K562 (cell line): ENCODE results near the gene PTGIR. TPM values are rescaled to one million over a fixed set of nuclear protein-coding genes. Genes with fewer than 3 reads are reported as not detected.

Experiments used
- ATAC-seq: fragments of 200-7000 bp; cut with Tn5 transposase; 3 replicates; pipeline ENCODE4 v1.9.1; 2020; ENCODE audit warnings: moderate library complexity
- BruUV-seq: library from RNA; stranded (reverse); fragments of 400-500 nt; replicated peaks from 2 replicates; lab custom pipeline; 2021; lab: Mats Ljungman, UMichigan
- CTCF ChIA-PET: fragments of 300-600 bp; formaldehyde crosslinking; extraction: SDS; loops from one replicate; lab custom pipeline; 2021; ENCODE audit warnings: low intra/inter-chr PET ratio; lab: Yijun Ruan, JAX
- POLR2A ChIA-PET: fragments of 300-600, 350-650 bp; sonication (Branson Sonifier 250); formaldehyde crosslinking; extraction: SDS; loops from one replicate; lab custom pipeline; 2021; ENCODE audit warnings: antibody characterized with exemption, inconsistent platforms; lab: Yijun Ruan, JAX
- DNase-seq, 4 experiments: peaks; one replicate each; pipeline versions ENCODE4 v3.0.0 to v3.0.0-alpha.2; 2011 to 2018; ENCODE audit warnings: low spot score in 3 of 4, mixed read lengths in 3 of 4; ENCODE audit errors: extremely low read depth in 1 of 4
- FAIRE-seq: peaks from 2 replicates; lab custom pipeline; 2011; peaks lifted over from hg19 to GRCh38; lab: Jason Lieb, UNC
- H2AFZ ChIP-seq: 2 replicates; pipeline ENCODE4 v1.6.0; 2011; ENCODE audit warnings: low read depth, low read length, control low read depth, inconsistent platforms
- H3K27ac ChIP-seq: fragments of 200-600 bp; 3 replicates; pipeline ENCODE4 v1.8.0; 2011; ENCODE audit warnings: low read depth, mild to moderate bottlenecking, control low read depth, inconsistent platforms, low read length, moderate library complexity, mixed read lengths; ENCODE audit errors: extremely low read depth
- H3K27me3 ChIP-seq, 2 experiments: fragments of 300-600 bp in 1 of 2; 2 replicates in 1 of 2; 3 replicates in 1 of 2; pipeline versions ENCODE4 v1.6.0 to v1.8.0; 2011; ENCODE audit warnings: inconsistent platforms in 2 of 2, low read length in 2 of 2, mild to moderate bottlenecking in 1 of 2, mixed read lengths in 1 of 2, moderate library complexity in 1 of 2; ENCODE audit not compliant: control insufficient read depth in 2 of 2, insufficient read depth in 2 of 2
- H3K36me3 ChIP-seq: fragments of 300-600 bp; 3 replicates; pipeline ENCODE4 v1.8.0; 2011; ENCODE audit warnings: mild to moderate bottlenecking, low read length, inconsistent platforms; ENCODE audit not compliant: control insufficient read depth, insufficient read depth
- H3K4me1 ChIP-seq, 2 experiments: fragments of 200-600 bp in 1 of 2; replicated peaks in 1 of 2; 2 replicates in 1 of 2; 3 replicates in 1 of 2; pipeline versions ENCODE4 v1.5.1 to v1.8.0; 2011; ENCODE audit warnings: inconsistent platforms in 2 of 2, low read length in 2 of 2, mild to moderate bottlenecking in 1 of 2, mixed read lengths in 1 of 2, moderate library complexity in 1 of 2; ENCODE audit not compliant: control insufficient read depth in 2 of 2, insufficient read depth in 2 of 2
- H3K4me2 ChIP-seq: 2 replicates; pipeline ENCODE4 v1.6.1; 2011; ENCODE audit warnings: low read length, control low read depth, inconsistent platforms, mixed read lengths; ENCODE audit not compliant: insufficient read depth
- H3K4me3 ChIP-seq: fragments of 200-600 bp; sonication (generic), shearing (Covaris generic); 2 replicates; pipeline ENCODE4 v1.5.1; 2016; ENCODE audit warnings: control low read depth, inconsistent platforms
- H3K79me2 ChIP-seq: fragments of 200-600 bp; 3 replicates; pipeline ENCODE4 v1.8.0; 2011; ENCODE audit warnings: low read length, inconsistent platforms; ENCODE audit not compliant: control insufficient read depth, insufficient read depth
- H3K9ac ChIP-seq, 2 experiments: 2 replicates each; pipeline versions ENCODE4 v1.6.0 to v1.6.1; 2011; ENCODE audit warnings: low read depth in 2 of 2, low read length in 2 of 2, control low read depth in 1 of 2, inconsistent platforms in 1 of 2, mild to moderate bottlenecking in 1 of 2, mixed read lengths in 1 of 2; ENCODE audit not compliant: insufficient read depth in 1 of 2
- H3K9me1 ChIP-seq: one replicate; pipeline ENCODE4 v1.6.0; 2011; ENCODE audit warnings: inconsistent platforms, mild to moderate bottlenecking, low read length, moderate library complexity; ENCODE audit not compliant: control insufficient read depth, insufficient read depth
- H3K9me3 ChIP-seq: replicated peaks from 2 replicates; pipeline ENCODE4 v1.5.1; 2011; ENCODE audit warnings: low read depth, low read length, inconsistent platforms; ENCODE audit not compliant: control insufficient read depth, insufficient read depth
- H4K20me1 ChIP-seq: replicated peaks from 2 replicates; pipeline ENCODE4 v1.6.1; 2011; ENCODE audit warnings: low read length, inconsistent platforms, mixed read lengths; ENCODE audit not compliant: control insufficient read depth, insufficient read depth
- ADNP ChIP-seq: fragments of 200-800 bp; sonication (Bioruptor generic); IDR thresholded peaks from 2 replicates; pipeline ENCODE4 v1.6.1; 2016; ENCODE audit warnings: missing genetic modification characterization, missing compliant biosample characterization
- CXXC5 ChIP-seq: fragments of 250-450 bp; sonication (Bioruptor Pico); IDR thresholded peaks from 2 replicates; pipeline ENCODE4 v1.8.0; 2022; ENCODE audit warnings: inconsistent platforms, mild to moderate bottlenecking, moderate library complexity
- FOXK2 ChIP-seq, 2 experiments: fragments of 450-650 bp; IDR thresholded peaks in 1 of 2; conservative IDR thresholded peaks in 1 of 2; 2 replicates each; pipeline ENCODE4 v1.6.1; 2016; ENCODE audit warnings: low read depth in 2 of 2, mild to moderate bottlenecking in 1 of 2
- GATAD2A ChIP-seq: fragments of 450-650 bp; IDR thresholded peaks from 2 replicates; pipeline ENCODE4 v1.6.1; 2017
- HMGN3 ChIP-seq: IDR thresholded peaks from 2 replicates; pipeline ENCODE4 v1.6.1; 2011; ENCODE audit warnings: borderline replicate concordance, low read depth, mild to moderate bottlenecking, mixed read lengths, low read length; ENCODE audit not compliant: insufficient read length; ENCODE audit errors: extremely low read depth
- MAZ ChIP-seq, 2 experiments: fragments of 450-650 bp in 1 of 2; sonication (generic) in 1 of 2; formaldehyde crosslinking; IDR thresholded peaks in 1 of 2; conservative IDR thresholded peaks in 1 of 2; 2 replicates each; pipeline versions ENCODE4 v1.4.0 to v1.5.0; 2020; ENCODE audit warnings: mild to moderate bottlenecking in 1 of 2, missing genetic modification reagents in 1 of 2
- MYC ChIP-seq, 2 experiments: fragments of 250-450 bp in 1 of 2; sonication (Bioruptor Pico) in 1 of 2; IDR thresholded peaks; 2 replicates each; pipeline versions ENCODE4 v1.5.1 to v1.6.1; 2012 to 2021; ENCODE audit warnings: low read depth in 2 of 2, borderline replicate concordance in 1 of 2, improper control_type of control experiment in 1 of 2, low read length in 1 of 2, mild to moderate bottlenecking in 1 of 2, moderate library complexity in 1 of 2
- SP2 ChIP-seq: IDR thresholded peaks from 2 replicates; pipeline ENCODE4 v1.6.1; 2011; ENCODE audit warnings: mild to moderate bottlenecking, low read depth, low read length, moderate library complexity; ENCODE audit not compliant: poor library complexity, severe bottlenecking; ENCODE audit errors: extremely low read depth
- YY1 ChIP-seq, 3 experiments: IDR thresholded peaks; 2 replicates each; pipeline ENCODE4 v1.6.1; 2011; ENCODE audit warnings: low read length in 2 of 3, mild to moderate bottlenecking in 2 of 3, moderate library complexity in 2 of 3, borderline replicate concordance in 1 of 3, control low read depth in 1 of 3, low read depth in 1 of 3; ENCODE audit not compliant: insufficient read depth in 3 of 3, insufficient replicate concordance in 2 of 3, control insufficient read depth in 1 of 3, insufficient read length in 1 of 3; ENCODE audit errors: extremely low read depth in 1 of 3
- WGBS: fragments of 100-300 bp; shearing (Covaris generic); methylation state at CpG from one replicate; pipeline ENCODE4 v1.1.6; 2016; ENCODE audit warnings: low coverage, mixed read lengths; ENCODE audit not compliant: insufficient coverage; ENCODE audit errors: missing lambda C conversion rate; 5-methylcytosine and 5-hydroxymethylcytosine counted together
- in situ Hi-C: fragments of 300-500 bp; cut with MboI; formaldehyde crosslinking; loops from 4 replicates; pipeline ENCODE4 v1.15.0; 2018; ENCODE audit warnings: inconsistent platforms, mixed read lengths
- intact Hi-C: fragments of 100-400 bp; cut with micrococcal nuclease; formaldehyde crosslinking; loops from 2 replicates; pipeline ENCODE4 v1.14.2; 2022
- polyA plus RNA-seq, 8 experiments: library from polyadenylated mRNA; depleted of rRNA in 4 of 8; stranded (reverse) in 5 of 8; unstranded in 3 of 8; fragments of >200 nt; fragmentation: Nextera tagmentation in 2 of 8; fragmentation: Illumina TruSeq in 1 of 8; extraction: Ambion mirVana in 2 of 8; extraction: Trizol in 1 of 8; gene quantifications; 2 replicates each; pipeline versions ENCODE4 v1.2.1 to v1.2.3, GENCODE V29; 2011 to 2014; ENCODE audit warnings: inconsistent platforms in 1 of 8, missing spikeins in 1 of 8
- total RNA-seq, 7 experiments: library from RNA; depleted of rRNA in 6 of 7; stranded (reverse); fragments of >200 nt in 6 of 7; fragmentation: Illumina TruSeq in 2 of 7; extraction: Trizol in 2 of 7; gene quantifications; 2 replicates each; pipeline versions ENCODE4 v1.2.1 to v1.2.3, GENCODE V29; 2011 to 2021; ENCODE audit warnings: low replicate concordance in 1 of 7
- TF ChIP-seq, protein P1 (sequence below): sonication (generic); formaldehyde crosslinking; IDR thresholded peaks from 2 replicates; pipeline ENCODE4 v1.5.0; 2020; ENCODE audit warnings: missing genetic modification reagents
- TF ChIP-seq, protein P2 (sequence below): sonication (generic); formaldehyde crosslinking; IDR thresholded peaks from 2 replicates; pipeline ENCODE4 v1.8.0; 2022; ENCODE audit warnings: missing genetic modification reagents, mild to moderate bottlenecking, moderate library complexity, borderline replicate concordance
- TF ChIP-seq, protein P3 (sequence below): fragments of 150-350 bp; IDR thresholded peaks from 2 replicates; pipeline ENCODE4 v1.6.1; 2014; ENCODE audit warnings: low read depth, mild to moderate bottlenecking, low read length, borderline replicate concordance

The PTGIR gene
- total and polyA plus RNA-seq, 9 of the 15 experiments (the other 6 are each of a cell fraction or from before 2014, with no cell fraction given), result 0.11 to 3.4 (median 1.1) TPM; not detected in 1

DNA sequence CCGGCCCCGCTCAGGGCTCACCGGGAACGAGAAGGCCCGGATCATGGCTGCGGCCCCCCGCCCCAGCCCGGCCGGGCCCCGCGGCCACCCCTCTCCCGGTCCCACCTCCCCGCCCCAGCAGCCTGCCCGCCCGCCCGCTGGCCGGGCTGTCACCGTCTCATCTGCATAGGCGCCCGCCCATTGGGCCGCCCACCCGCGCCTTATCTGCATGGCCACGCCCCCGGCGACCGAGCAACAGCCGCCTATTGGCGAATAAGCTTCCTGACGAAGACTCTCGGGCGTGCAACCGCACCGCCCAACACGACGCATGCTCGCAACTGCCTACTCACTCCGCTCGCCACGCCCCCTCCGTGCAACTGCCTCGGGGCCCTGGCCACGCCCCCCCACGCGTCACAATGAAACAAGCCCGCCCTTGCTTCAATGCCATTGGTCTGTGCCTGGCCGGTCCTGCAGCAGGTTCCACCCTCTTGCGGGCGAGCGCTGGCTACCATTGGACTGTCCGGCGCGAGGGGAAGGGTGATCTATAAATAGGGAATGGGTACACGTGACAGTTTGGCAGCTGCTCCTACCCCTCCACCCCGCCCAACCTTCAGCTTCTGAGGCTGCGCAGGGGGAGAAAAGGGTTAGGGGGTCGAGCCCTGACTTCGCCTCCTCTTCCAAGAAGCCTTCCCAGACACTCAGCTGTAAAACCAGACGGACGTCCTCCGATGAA is 36.3 kb upstream of the PTGIR start, which contains the start of gene DACT3:
Gene DACT3, minus strand, starts transcription at position 163 of the 712 bp plus-strand sequence. Its CDS starts 118 bp downstream, at position 45.
- H4K20me1 ChIP-seq, result no peaks in the 10 kb centered on the region
- peak within 1 kb of the TSS; percentile 54; the same call in 1 of the 3 replicates for H3K27ac ChIP-seq
- in situ Hi-C loops, result loop anchor here (5.0 kb wide), 1 partner anchor 49 kb away; no protein-coding TSS in a partner anchor
- peak; percentile 98 for FAIRE-seq
- H3K4me3 ChIP-seq, result peak within 1 kb of the TSS; percentile 54
- no peaks in the 10 kb centered on the region for H3K9me3 ChIP-seq
- no TSS peak for BruUV-seq
- DNase-seq, result peak; percentile 99 to 100 (median 99)
- peak; percentile 94 for ATAC-seq
- POLR2A ChIA-PET, result interaction anchor here (0.6 to 2.3 kb wide), 19 partner anchors 9 to 514 kb away, joined by 3 to 10 read pairs (median 3); partner anchors contain the start of gene CALM3
- H3K9me1 ChIP-seq, result no peaks in the 10 kb centered on the region
- peak within 1 kb of the TSS; percentile 32 to 87; a peak in 3 of 4 replicates for H3K9ac ChIP-seq
- intact Hi-C loops, result loop anchor here (1.0 kb wide), 1 partner anchor 60 kb away; the partner anchor contains the start of gene CALM3
- H3K79me2 ChIP-seq, result no peaks in the 10 kb centered on the region
- H3K4me2 ChIP-seq, result peak within 1 kb of the TSS; percentile 80
- H3K4me1 ChIP-seq, result peaks cover 25 to 30% of the 10 kb centered on the region in 2 experiments
- H3K27me3 ChIP-seq, result no peaks in the 10 kb centered on the region
- WGBS, result under 1% methylated on average over 35 of the region's 61 CpGs
- peak within 1 kb of the TSS; percentile 75 for H2AFZ ChIP-seq
- CTCF ChIA-PET, result interaction anchor here (0.7 to 3.0 kb wide), 7 partner anchors 10 to 172 kb away, joined by 3 to 26 read pairs (median 5); no protein-coding TSS in a partner anchor
- no peaks in the 10 kb centered on the region for H3K36me3 ChIP-seq
- peak; percentile 55; the same call in 1 of the 2 replicates for TF ChIP-seq CXXC5 (CRISPR knock-in tag)
- TF ChIP-seq MYC (IDR thresholded peaks at IDR 0.05; ENCODE audit: low read depth, low read length), result peak; percentile 55; the same call in 1 of the 2 replicates
- TF ChIP-seq MYC (CRISPR knock-in tag; IDR thresholded peaks at IDR 0.05; ENCODE audit: borderline replicate concordance, low read depth), result peak; percentile 33; the same call in 1 of the 2 replicates
- TF ChIP-seq YY1 (IDR thresholded peaks at IDR 0.05; ENCODE audit: borderline replicate concordance in 1 of 3, control insufficient read depth in 1 of 3, extremely low read depth in 1 of 3, insufficient read depth in 3 of 3, insufficient read length in 1 of 3, insufficient replicate concordance in 2 of 3, low read depth in 1 of 3, low read length in 2 of 3), result no peak
- TF ChIP-seq, protein P1, sequence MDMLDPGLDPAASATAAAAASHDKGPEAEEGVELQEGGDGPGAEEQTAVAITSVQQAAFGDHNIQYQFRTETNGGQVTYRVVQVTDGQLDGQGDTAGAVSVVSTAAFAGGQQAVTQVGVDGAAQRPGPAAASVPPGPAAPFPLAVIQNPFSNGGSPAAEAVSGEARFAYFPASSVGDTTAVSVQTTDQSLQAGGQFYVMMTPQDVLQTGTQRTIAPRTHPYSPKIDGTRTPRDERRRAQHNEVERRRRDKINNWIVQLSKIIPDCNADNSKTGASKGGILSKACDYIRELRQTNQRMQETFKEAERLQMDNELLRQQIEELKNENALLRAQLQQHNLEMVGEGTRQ, result peak; percentile 80
- TF ChIP-seq, protein P2, sequence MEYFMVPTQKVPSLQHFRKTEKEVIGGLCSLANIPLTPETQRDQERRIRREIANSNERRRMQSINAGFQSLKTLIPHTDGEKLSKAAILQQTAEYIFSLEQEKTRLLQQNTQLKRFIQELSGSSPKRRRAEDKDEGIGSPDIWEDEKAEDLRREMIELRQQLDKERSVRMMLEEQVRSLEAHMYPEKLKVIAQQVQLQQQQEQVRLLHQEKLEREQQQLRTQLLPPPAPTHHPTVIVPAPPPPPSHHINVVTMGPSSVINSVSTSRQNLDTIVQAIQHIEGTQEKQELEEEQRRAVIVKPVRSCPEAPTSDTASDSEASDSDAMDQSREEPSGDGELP (CRISPR knock-in tag), result peak; percentile 88
- no peak for TF ChIP-seq GATAD2A
- TF ChIP-seq SP2, result peak; percentile 47
- no peak for TF ChIP-seq ADNP (tag)
- peak in 1 of 2 experiments; percentile 56; a peak in 3 of 4 replicates for TF ChIP-seq MAZ (CRISPR knock-in tag; conservative IDR thresholded peaks at IDR 0.05 in 1 of 2, IDR thresholded peaks at IDR 0.05 in 1 of 2)
- peak; percentile 82 for TF ChIP-seq HMGN3
- TF ChIP-seq FOXK2 (conservative IDR thresholded peaks at IDR 0.05 in 1 of 2, IDR thresholded peaks at IDR 0.05 in 1 of 2; ENCODE audit: low read depth in 2 of 2), result peak; percentile 96 to 98
- TF ChIP-seq, protein P3, sequence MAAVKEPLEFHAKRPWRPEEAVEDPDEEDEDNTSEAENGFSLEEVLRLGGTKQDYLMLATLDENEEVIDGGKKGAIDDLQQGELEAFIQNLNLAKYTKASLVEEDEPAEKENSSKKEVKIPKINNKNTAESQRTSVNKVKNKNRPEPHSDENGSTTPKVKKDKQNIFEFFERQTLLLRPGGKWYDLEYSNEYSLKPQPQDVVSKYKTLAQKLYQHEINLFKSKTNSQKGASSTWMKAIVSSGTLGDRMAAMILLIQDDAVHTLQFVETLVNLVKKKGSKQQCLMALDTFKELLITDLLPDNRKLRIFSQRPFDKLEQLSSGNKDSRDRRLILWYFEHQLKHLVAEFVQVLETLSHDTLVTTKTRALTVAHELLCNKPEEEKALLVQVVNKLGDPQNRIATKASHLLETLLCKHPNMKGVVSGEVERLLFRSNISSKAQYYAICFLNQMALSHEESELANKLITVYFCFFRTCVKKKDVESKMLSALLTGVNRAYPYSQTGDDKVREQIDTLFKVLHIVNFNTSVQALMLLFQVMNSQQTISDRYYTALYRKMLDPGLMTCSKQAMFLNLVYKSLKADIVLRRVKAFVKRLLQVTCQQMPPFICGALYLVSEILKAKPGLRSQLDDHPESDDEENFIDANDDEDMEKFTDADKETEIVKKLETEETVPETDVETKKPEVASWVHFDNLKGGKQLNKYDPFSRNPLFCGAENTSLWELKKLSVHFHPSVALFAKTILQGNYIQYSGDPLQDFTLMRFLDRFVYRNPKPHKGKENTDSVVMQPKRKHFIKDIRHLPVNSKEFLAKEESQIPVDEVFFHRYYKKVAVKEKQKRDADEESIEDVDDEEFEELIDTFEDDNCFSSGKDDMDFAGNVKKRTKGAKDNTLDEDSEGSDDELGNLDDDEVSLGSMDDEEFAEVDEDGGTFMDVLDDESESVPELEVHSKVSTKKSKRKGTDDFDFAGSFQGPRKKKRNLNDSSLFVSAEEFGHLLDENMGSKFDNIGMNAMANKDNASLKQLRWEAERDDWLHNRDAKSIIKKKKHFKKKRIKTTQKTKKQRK, result 0 out of 2 replicates have a peak, but pooled peaks have one; percentile 55
